GM23248 (cell line): ENCODE results near the gene GALNT14.

Experiments used
- EZH2 ChIP-seq: fragments of 200-600 bp; sonication (generic); IDR thresholded peaks from 2 replicates; pipeline ENCODE4 v1.6.1; 2018; ENCODE audit warnings: antibody characterized with exemption, mild to moderate bottlenecking; ENCODE audit not compliant: insufficient read depth, poor library complexity, severe bottlenecking
- EZH2phosphoT487 ChIP-seq: fragments of 200-600 bp; sonication (generic); IDR thresholded peaks from 2 replicates; pipeline ENCODE4 v1.6.1; 2018; ENCODE audit warnings: antibody characterized with exemption, moderate library complexity, mild to moderate bottlenecking, low read depth; ENCODE audit not compliant: insufficient read depth

DNA sequence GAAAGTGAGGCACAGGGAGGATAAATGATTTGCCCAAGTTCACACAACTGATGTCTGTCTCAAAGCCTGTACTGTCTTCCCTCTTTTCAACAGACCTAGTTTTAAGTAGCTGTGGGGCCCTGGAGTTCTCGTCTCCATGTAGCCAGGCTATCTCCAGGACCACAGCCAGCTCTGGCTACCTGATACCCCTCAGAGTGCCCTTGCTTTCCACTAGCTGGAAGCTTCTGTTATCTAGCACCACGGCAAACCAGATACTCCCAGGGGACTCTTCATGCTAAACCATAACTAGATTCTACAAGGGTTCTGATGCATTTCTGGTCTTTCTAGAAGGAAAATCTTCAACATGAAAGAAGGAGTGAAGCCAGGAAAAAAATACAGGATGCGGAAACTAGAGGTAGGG is 137.3 kb downstream of the GALNT14 start:
- TF ChIP-seq EZH2phosphoT487, result no peak
- TF ChIP-seq EZH2, result no peak
